M059J (cell line): ENCODE data around the gene SORCS2. TPM values are rescaled to one million over a fixed set of nuclear protein-coding genes. Genes with fewer than 3 reads are reported as not detected.

Source experiments
- DNase-seq: peaks from one replicate; pipeline ENCODE4 v3.0.0-alpha.2; 2012; ENCODE audit warnings: low read depth
- total RNA-seq: library from RNA; depleted of rRNA; stranded (reverse); fragments of >200 nt; shearing (Covaris generic); gene quantifications from 2 replicates; pipeline ENCODE4 v1.2.3, GENCODE V29; 2014

Gene SORCS2
- total RNA-seq, 1 experiment from 2014 or later, result 0.02 TPM

DNA sequence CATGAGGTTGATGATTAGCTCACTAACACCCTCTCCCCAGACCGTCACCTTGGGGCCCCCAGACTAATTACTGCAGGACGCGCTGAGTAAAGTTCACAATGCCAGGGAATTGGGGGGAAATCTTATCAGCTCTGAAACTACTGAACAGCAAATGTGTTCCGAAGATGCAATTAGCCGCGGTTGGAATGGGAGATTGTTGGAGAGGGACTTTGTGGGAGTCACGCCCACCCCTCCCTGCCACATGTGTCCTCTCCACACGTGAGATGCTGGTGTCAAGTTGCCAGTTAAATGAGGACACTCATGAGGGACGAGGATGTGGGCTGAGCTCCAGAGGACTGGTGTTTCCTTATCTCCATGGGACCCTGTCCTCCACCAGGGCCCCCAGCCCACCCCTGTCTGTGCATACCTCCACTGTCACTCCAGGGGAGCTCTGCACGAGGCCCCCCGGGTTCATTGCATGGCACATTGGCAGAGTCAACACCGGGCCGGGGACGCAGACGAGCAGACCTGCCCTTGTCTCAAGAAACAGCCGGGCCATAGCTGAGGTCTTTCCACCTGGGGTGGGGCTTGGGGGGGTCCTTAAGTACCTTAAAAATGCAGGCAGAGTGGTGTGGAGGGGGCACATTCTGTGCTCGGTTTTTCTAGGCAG lies 417.8 kb downstream of the SORCS2 start:
- no peak for DNase-seq

DNA sequence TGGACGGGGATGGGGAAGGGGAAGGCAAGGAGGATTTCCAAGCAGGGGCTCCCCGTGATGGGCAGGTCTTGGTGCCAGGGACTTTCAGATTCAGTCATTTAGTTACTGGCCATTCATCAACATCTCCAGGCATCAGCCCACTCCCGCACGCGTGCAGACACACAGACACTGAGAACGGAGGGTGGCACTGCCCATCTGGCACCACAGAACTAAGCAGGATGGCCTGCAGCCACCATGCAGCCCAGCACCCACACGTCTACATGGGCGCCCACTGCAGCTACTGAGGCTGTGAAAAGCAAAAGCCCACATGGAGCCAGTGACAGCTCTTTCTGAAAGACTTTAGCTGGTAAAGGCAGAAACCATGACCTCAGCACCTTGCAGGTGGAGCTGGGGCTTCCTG lies 418.5 kb downstream of the SORCS2 start:
- DNase-seq, result no peak

GRCh38 chr4:7612311-7612897 lies 420.1 kb downstream of the SORCS2 start:
- no peak for DNase-seq

- DNase-seq, result no peak
Observed at GRCh38 chr4:7614350-7614949, 422.1 kb downstream of the SORCS2 start.

GRCh38 chr4:7616193-7616592 lies 423.9 kb downstream of the SORCS2 start:
- DNase-seq, result no peak

DNA sequence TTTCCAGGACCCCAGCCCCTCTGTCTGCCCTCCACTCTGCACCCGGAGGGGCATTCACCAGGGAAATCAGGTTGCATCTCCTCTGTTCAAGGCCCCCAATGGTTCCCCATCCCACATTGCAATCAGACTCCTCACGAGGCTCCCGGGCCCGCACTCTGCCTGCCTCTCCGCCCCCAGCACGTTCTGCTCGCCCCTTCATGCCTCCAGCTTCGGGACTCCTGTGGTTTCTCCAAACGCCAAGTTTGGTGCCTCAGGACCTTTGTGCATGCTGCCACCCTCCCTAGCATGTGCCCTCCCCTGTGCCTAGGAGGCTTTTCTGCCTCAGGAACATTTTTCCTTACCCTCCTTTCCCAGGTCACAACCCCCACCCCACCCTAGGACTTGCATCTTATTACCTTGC lies 426.0 kb downstream of the SORCS2 start:
- no peak for DNase-seq

DNA sequence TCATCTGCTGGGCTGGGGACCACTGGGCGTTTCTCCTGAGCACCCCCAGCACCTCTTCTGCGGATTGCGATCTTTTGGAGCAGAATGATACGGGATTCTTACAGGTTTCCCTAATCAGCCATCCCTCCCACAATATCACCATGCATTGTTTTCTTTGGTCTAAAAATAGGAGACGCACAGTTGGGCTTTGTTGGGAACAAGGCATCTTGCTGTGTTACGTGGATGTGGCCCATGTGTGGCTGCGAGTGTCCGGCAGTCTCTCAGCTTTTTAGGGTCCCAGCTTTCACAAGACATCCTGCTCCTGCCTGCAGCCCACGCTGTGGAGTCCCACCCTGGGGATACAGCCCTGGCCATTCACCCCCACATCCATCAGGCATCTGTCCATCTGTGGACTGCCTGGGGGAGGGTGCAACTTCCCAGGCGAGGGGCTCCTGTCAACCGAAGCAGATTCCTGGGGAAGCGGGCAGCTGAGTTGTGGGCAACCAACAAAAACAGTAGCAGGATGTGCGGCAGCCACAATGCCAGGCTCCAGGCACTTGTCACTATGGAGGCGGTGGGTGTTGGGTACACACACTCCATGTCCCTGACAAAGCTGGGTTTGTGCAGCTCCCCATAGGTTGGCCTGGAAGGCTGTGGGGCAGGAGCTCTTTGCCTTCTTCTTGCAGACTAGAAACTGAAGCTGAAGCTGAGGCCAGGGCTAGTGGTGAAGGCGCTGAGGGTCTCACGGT lies 427.9 kb downstream of the SORCS2 start:
- peak; percentile 16 for DNase-seq

- no peak for DNase-seq
Observed at GRCh38 chr4:7620814-7621176, 428.5 kb downstream of the SORCS2 start.

- DNase-seq, result no peak
Observed at GRCh38 chr4:7621252-7622035, 429.1 kb downstream of the SORCS2 start.

GRCh38 chr4:7622371-7622770 lies 430.0 kb downstream of the SORCS2 start:
- no peak for DNase-seq

- no peak for DNase-seq
Observed at GRCh38 chr4:7623468-7623867, 431.1 kb downstream of the SORCS2 start.

DNA sequence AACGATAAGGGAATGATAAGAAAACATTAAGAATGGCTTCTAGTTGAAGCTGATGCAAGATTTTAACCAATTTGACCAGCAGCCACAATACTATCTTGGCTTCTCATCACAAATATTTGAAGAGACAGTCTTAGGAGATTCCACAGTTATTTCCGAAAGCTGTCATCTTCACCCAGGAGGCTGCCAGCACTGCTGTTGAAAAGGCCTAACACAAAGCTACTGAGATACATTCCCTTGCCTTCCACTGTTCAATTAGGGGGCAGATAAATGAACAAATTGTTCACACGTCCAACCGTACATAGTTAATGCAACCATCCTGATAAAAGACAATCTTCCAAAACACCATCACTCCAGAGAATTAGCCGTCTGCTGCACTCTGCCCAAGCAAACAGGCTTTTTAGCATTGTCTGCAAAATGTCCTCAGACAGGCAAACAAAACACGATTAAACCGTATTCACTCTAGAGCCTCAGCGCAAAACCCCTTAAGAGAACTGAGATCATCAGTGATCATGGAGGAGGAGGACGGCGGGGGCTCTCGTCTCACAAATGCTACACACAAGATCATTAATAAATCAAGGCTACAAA lies 432.1 kb downstream of the SORCS2 start:
- DNase-seq, result no peak

GRCh38 chr4:7625071-7625470 lies 432.7 kb downstream of the SORCS2 start:
- DNase-seq, result peak; percentile 41

- DNase-seq, result no peak
Observed at GRCh38 chr4:7626531-7626930, 434.2 kb downstream of the SORCS2 start.

- no peak for DNase-seq
Observed at GRCh38 chr4:7627251-7628250, 435.2 kb downstream of the SORCS2 start.

DNA sequence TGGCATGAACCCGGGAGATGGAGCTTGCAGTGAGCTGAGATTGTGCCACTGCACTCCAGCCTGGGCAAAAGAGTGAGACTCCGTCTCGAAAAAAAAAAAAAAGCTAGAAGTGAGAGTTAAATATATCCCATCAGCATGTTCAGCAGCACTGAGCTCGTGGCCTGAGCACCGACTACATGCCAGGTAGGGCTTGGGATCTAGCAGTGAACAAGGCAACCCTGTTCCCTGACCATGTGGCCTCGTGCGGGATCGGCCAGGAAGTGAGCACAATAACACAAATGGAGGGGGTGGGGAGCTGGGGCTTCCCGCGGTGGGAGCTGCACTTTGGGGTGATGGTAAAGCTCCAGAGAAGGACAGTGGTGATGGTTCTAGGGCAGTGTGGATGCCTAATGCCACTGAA lies 436.1 kb downstream of the SORCS2 start:
- DNase-seq, result no peak

GRCh38 chr4:7629501-7630254 lies 437.3 kb downstream of the SORCS2 start:
- DNase-seq, result peak; percentile 43

- peak; percentile 94 for DNase-seq
Observed at GRCh38 chr4:7630568-7631287, 438.4 kb downstream of the SORCS2 start.
